GM19438 (cell line): ENCODE results near the gene SLC41A3.

ENCODE experiments used
- ATAC-seq: cut with Tn5 transposase; IDR thresholded peaks from one replicate; pipeline ENCODE4 v1.9.1; 2021; ENCODE audit warnings: low read depth; ENCODE audit not compliant: unreplicated experiment

SLC41A3 gene

GRCh38 chr3:126083913-126084767 is at the start of gene SLC41A3:
Gene SLC41A3, minus strand, starts transcription at chr3:126084124. Its CDS starts 15,905 bp downstream, at chr3:126068219.
- ATAC-seq = peak; percentile 94

- ATAC-seq = no peak
These were observed 49.7 kb upstream of the SLC41A3 start for GRCh38 chr3:126133606-126134005.

DNA sequence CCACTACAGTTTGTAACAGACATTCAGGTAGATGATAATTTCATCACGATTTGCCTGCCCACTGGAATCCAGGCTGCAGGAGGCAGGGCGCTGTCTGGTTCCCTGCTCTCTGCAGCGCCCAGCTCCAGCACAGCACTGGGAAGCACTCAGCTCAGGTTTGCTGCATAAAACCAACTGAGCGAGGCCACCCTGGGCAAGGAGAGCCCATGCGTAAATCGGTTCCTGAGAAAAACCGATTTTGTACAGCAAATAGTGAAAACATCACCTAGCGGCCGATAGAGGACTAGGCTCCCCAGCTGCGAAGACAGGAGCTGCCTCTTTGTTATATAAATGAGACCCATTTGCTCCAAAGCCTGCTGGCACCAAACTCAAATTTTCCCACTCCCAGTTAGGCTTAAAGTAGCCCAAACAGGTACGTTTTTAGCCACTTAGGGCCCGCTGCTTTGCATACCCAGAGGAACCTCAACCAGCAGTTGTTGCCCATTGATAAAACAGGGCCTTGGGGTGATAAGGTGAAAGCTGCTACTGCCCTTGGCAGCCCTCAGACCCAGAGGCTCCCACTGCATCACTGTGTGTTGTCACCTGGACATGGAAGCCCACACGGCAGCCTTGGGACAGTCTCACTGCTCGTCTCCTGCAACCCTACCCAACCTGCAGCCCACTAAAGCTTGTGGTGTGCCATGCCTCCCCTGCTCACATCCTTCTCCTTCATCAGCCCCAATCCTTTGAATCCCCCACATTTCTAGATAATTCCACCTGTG is 49.0 kb upstream of the SLC41A3 start:
- no peak for ATAC-seq

- no peak for ATAC-seq
These were observed 48.2 kb upstream of the SLC41A3 start for GRCh38 chr3:126131881-126132750.

GRCh38 chr3:126130981-126131745 is 47.2 kb upstream of the SLC41A3 start:
- no peak for ATAC-seq

- no peak for ATAC-seq
These were observed 46.3 kb upstream of the SLC41A3 start for GRCh38 chr3:126130081-126130855.

DNA sequence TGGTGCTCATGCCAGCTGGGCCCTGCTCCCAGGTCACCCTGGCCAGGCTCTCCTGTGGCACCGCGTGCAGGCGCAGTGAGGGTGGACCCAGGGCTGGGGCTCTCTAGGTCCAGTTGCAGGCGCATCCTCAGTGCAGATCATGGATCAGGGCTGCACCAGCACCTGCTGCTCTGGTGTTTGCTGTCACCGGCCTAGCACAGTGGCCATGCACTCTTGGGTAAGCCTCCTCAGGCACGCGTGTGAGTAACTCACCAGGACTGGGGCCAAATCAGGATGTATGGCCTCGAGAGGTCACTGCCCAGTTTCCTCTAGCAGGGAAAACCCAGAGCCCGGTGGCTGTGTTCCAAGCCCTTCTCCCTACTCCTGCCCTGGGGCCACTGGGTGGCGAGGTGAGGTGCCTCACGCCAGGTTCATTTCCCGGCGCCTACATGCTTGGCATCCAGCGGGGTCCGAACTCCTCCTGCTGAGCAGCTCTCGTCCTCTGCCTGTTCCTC is 45.5 kb upstream of the SLC41A3 start:
- no peak for ATAC-seq

DNA sequence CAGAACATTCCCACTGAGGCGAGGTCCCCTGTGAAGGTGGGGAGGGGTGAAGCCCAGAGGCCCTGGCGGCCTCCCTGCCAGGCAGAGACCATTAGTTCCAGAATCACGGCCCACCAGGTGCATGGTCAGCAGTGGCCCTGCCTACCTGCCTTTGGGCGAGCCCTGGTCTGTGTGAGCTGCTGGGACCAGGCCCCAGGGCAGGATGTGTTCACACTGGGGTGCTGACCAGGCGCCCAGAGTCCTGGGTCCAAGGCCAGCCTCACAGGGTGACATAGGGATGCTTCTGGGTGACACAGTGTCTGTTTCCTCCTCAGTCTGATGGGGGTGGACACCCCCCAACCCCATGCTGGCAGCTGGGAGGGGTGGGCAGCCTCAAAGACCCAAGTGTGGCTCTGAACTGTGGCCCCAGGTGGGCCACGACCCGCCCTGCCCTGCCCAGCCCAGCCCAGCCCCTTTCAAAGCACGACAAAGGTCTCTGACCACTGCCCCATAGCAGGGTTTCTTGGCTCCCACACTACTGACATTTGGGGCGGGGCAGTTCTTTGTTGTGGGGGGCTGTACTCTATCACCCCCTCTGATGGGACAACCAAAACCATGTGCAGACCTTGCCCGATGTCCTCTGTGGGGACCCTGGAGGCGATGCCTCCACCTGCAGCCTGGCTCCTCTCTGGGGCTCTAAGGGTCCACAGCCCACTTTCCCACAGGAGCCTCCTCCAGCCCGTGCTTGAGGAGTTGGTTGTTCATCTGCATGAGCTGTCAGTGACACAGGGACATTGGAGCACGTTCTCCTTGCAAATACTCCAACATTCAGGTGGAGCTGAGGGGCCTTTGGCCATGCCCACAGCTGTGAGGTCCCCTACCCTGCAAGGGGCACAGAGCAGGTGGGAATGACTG is 44.8 kb upstream of the SLC41A3 start:
- no peak for ATAC-seq

GRCh38 chr3:126127904-126128303 is 44.0 kb upstream of the SLC41A3 start:
- no peak for ATAC-seq

- no peak for ATAC-seq
These were observed 43.5 kb upstream of the SLC41A3 start for GRCh38 chr3:126127452-126127851.

- no peak for ATAC-seq
These were observed 43.0 kb upstream of the SLC41A3 start for GRCh38 chr3:126126811-126127431.

- no peak for ATAC-seq
These were observed 42.4 kb upstream of the SLC41A3 start for GRCh38 chr3:126126286-126126685.

- no peak for ATAC-seq
These were observed 41.9 kb upstream of the SLC41A3 start for GRCh38 chr3:126125781-126126251.

DNA sequence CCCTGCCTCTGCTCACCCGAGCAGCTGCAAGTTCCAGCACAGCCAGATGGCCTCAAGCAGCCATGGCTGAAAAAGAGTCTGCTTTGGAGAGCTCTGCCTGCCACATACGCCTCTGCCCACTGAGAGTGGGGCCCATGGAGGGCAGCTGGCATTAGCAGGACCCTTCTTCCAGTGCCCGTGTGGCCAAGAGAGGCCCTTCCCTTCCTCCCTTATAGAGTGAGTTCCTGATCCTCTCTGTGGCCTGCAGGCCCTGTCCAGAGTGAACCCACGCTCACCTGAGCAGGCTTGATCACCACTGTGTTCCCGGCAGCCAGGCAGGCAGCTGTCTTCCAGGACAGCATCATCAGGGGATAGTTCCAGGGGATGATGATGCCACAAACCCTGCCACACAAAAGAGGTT is 41.4 kb upstream of the SLC41A3 start:
- no peak for ATAC-seq

- ATAC-seq = no peak
These were observed 41.0 kb upstream of the SLC41A3 start for GRCh38 chr3:126124896-126125295.

- ATAC-seq = no peak
These were observed 40.4 kb upstream of the SLC41A3 start for GRCh38 chr3:126124148-126124868.

DNA sequence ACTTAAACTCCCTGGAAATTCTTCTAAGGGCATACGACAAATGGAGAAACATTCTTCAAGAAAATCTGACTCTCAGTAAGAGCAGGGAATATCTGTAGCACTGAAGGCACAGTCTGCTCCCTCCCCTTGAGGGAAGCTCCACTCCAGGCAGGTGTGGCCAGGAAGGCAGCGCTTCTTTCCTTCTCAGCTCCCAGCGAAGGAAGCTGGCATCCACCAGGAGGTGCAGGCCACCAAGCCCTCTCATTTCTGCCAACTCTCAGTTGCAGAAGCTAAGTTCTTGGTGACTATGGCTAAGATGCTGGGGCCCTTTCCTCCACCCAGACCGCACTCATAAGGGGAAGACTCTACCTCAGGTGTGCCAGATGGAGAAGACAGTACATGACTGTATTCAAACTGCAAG is 37.7 kb upstream of the SLC41A3 start:
- ATAC-seq = no peak
